Suprapubic skin (tissue), 4 donors: ENCODE results near the gene LIPA. TPM values are rescaled to one million over a fixed set of nuclear protein-coding genes. Genes with fewer than 3 reads are reported as not detected.
"Not testable (repeated sequence)": the region's sequence is repeated elsewhere in the genome, so short reads cannot be mapped to it uniquely, and the experiment has no call there.

Experiments used
- DNase-seq, 2 donors: peaks; one replicate each; pipeline ENCODE4 v3.0.0-alpha.2; 2019; ENCODE audit warnings: low spot score in 2 of 2
- H3K27ac ChIP-seq: fragments of 200-600 bp; sonication (generic); one replicate; pipeline ENCODE4 v1.5.1; 2019
- H3K27me3 ChIP-seq: fragments of 200-600 bp; sonication (generic); one replicate; pipeline ENCODE4 v1.5.1; 2019
- H3K36me3 ChIP-seq: fragments of 200-600 bp; sonication (generic); one replicate; pipeline ENCODE4 v1.5.1; 2019
- H3K4me1 ChIP-seq: fragments of 200-600 bp; sonication (generic); one replicate; pipeline ENCODE4 v1.5.1; 2019
- H3K4me3 ChIP-seq: fragments of 200-600 bp; sonication (generic); one replicate; pipeline ENCODE4 v1.5.1; 2019; ENCODE audit warnings: mild to moderate bottlenecking
- H3K9me3 ChIP-seq: fragments of 200-600 bp; sonication (generic); one replicate; pipeline ENCODE4 v1.5.1; 2019
- CTCF ChIP-seq, 2 donors: fragments of 200-600 bp in 1 of 2; fragments of 450-650 bp in 1 of 2; sonication (generic) in 1 of 2; IDR thresholded peaks; one replicate each; pipeline ENCODE4 v1.5.1; 2016 to 2019; ENCODE audit warnings: antibody characterized with exemption in 2 of 2, mild to moderate bottlenecking in 1 of 2, moderate library complexity in 1 of 2
- EP300 ChIP-seq: sonication (generic); formaldehyde crosslinking; IDR thresholded peaks from one replicate; pipeline ENCODE4 v1.6.1; 2017; ENCODE audit warnings: antibody characterized with exemption
- POLR2A ChIP-seq, 2 donors: fragments of 450-650 bp; IDR thresholded peaks; one replicate each; pipeline ENCODE4 v1.6.1; 2017; ENCODE audit warnings: antibody characterized with exemption in 2 of 2, mild to moderate bottlenecking in 2 of 2, moderate library complexity in 2 of 2
- POLR2AphosphoS5 ChIP-seq, 3 donors: sonication (generic); formaldehyde crosslinking; IDR thresholded peaks; one replicate each; pipeline ENCODE4 v1.6.1; 2017; ENCODE audit warnings: antibody characterized with exemption in 3 of 3
- WGBS: methylation state at CpG from one replicate; pipeline ENCODE4 v1.1.5; 2018; 5-methylcytosine and 5-hydroxymethylcytosine counted together
- total RNA-seq, 4 donors: library from RNA; depleted of rRNA; stranded (reverse); fragments of >200 nt; gene quantifications; one replicate each; pipeline ENCODE4 v1.1.0, GENCODE V29; 2016

LIPA gene
- total RNA-seq, 4 donors from 2014 or later: 15.6 to 21.2 (median 18.8) TPM

- Histone ChIP-seq H3K27ac (no peak overlapping the region), H3K4me1 (peaks cover 12% of the 10 kb centered on the region), H3K36me3 (no peaks in the 10 kb centered on the region), H3K9me3 (no peaks in the 10 kb centered on the region), H3K27me3 (no peaks in the 10 kb centered on the region), H3K4me3 (no peak overlapping the region)
- TF ChIP-seq EP300 (no peak), POLR2A (IDR thresholded peaks at IDR 0.05) (no peak), POLR2AphosphoS5 (IDR thresholded peaks at IDR 0.05) (no peak), CTCF (IDR thresholded peaks at IDR 0.05) (no peak)
- no peak for DNase-seq
These were observed 4.2 kb upstream of the LIPA start for GRCh38 chr10:89255793-89256192.

DNA sequence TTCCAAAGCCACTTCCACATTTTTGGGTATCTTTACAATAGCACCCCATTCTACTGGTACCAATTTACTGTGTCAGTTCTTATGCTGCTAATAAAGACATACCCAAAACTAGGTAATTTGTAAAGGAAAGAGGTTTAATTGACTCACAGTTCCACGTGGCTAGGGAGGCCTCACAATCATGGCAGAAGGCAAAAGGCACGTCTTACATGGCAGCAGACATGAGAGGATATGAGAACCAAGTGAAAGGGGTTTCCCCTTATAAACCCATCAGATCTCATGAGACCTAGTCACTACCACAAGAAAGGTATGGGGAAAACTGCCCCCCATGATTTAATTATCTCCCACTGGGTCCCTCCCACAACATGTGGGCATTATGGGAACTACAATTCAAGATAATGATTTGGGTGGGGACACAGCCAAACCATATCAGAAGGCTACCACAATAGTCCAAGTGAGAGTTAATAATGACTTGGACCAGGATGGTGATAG is 3.6 kb upstream of the LIPA start:
- not testable (repeated sequence) for H3K27ac ChIP-seq, H3K36me3 ChIP-seq, DNase-seq, H3K4me3 ChIP-seq, H3K9me3 ChIP-seq, H3K27me3 ChIP-seq
- WGBS: 74% methylated on average over 2 of the region's 2 CpGs
- H3K4me1 ChIP-seq: peaks cover 14% of the 10 kb centered on the region

- no peak for DNase-seq
- no peak overlapping the region for H3K27ac ChIP-seq
These were observed 630 bp upstream of the LIPA start for GRCh38 chr10:89252225-89252585.

GRCh38 chr10:89250865-89251408 is 638 bp downstream of the LIPA start:
- Histone ChIP-seq H3K27me3 (no peaks in the 10 kb centered on the region), H3K4me1 (peaks cover 14% of the 10 kb centered on the region), H3K4me3 (peak overlapping the region; percentile 87), H3K9me3 (no peaks in the 10 kb centered on the region), H3K36me3 (no peaks in the 10 kb centered on the region), H3K27ac (peak overlapping the region; percentile 74)
- 15% methylated on average over 13 of the region's 13 CpGs for WGBS
- DNase-seq: no peak
- TF ChIP-seq POLR2A (IDR thresholded peaks at IDR 0.05) (no peak), POLR2AphosphoS5 (IDR thresholded peaks at IDR 0.05) (no peak), CTCF (IDR thresholded peaks at IDR 0.05) (no peak), EP300 (no peak)

More at GRCh38 chr10:89252225-89252585, 630 bp upstream of the LIPA start:
- no peak for TF ChIP-seq POLR2A (IDR thresholded peaks at IDR 0.05)
- TF ChIP-seq POLR2AphosphoS5 (IDR thresholded peaks at IDR 0.05): no peak
- no peak for TF ChIP-seq EP300
- no peak for TF ChIP-seq CTCF (IDR thresholded peaks at IDR 0.05)
- no peaks in the 10 kb centered on the region for H3K9me3 ChIP-seq
- H3K4me3 ChIP-seq: peak overlapping the region; percentile 87
- H3K36me3 ChIP-seq: no peaks in the 10 kb centered on the region
- no peaks in the 10 kb centered on the region for H3K27me3 ChIP-seq
- H3K4me1 ChIP-seq: peaks cover 14% of the 10 kb centered on the region
- WGBS: 88% methylated on average over 2 of the region's 2 CpGs

- peaks cover 14% of the 10 kb centered on the region for H3K4me1 ChIP-seq
- no peaks in the 10 kb centered on the region for H3K36me3 ChIP-seq
- H3K9me3 ChIP-seq: no peaks in the 10 kb centered on the region
- WGBS: 68% methylated on average over 3 of the region's 3 CpGs
- no peak overlapping the region for H3K4me3 ChIP-seq
- no peak for DNase-seq
- no peak overlapping the region for H3K27ac ChIP-seq
- TF ChIP-seq POLR2A (IDR thresholded peaks at IDR 0.05) (no peak), EP300 (no peak), CTCF (IDR thresholded peaks at IDR 0.05) (no peak), POLR2AphosphoS5 (IDR thresholded peaks at IDR 0.05) (no peak)
- H3K27me3 ChIP-seq: no peaks in the 10 kb centered on the region
These were observed 2.6 kb downstream of the LIPA start for GRCh38 chr10:89248990-89249389.

GRCh38 chr10:89247623-89248022 is 4.0 kb downstream of the LIPA start:
- peaks cover 17% of the 10 kb centered on the region for H3K4me1 ChIP-seq
- H3K9me3 ChIP-seq, H3K27ac ChIP-seq, H3K36me3 ChIP-seq, H3K27me3 ChIP-seq, DNase-seq, H3K4me3 ChIP-seq: not testable (repeated sequence)
- 98% methylated on average over 2 of the region's 2 CpGs for WGBS
